Esophagus (tissue), 2 donors: ENCODE results near the gene FBN1. TPM values are rescaled to one million over a fixed set of nuclear protein-coding genes. Genes with fewer than 3 reads are reported as not detected.

ENCODE experiments used
- H3K27ac ChIP-seq, 2 donors: one replicate each; pipeline ENCODE4 v1.5.1; 2013; ENCODE audit warnings: low read depth in 2 of 2, mild to moderate bottlenecking in 2 of 2, inconsistent platforms in 1 of 2, low read length in 1 of 2, moderate library complexity in 1 of 2
- H3K27me3 ChIP-seq, 2 donors: one replicate each; pipeline ENCODE4 v1.6.1; 2013; ENCODE audit warnings: low read length in 2 of 2, control low read depth in 1 of 2, mild to moderate bottlenecking in 1 of 2; ENCODE audit not compliant: insufficient read depth in 2 of 2, control insufficient read depth in 1 of 2
- H3K36me3 ChIP-seq, 2 donors: one replicate each; pipeline ENCODE4 v1.6.1; 2013; ENCODE audit warnings: low read length in 1 of 2; ENCODE audit not compliant: control insufficient read depth in 2 of 2, insufficient read depth in 2 of 2
- H3K4me1 ChIP-seq, 2 donors: one replicate each; pipeline ENCODE4 v1.6.1; 2013; ENCODE audit warnings: low read length in 1 of 2; ENCODE audit not compliant: control insufficient read depth in 2 of 2, insufficient read depth in 2 of 2
- H3K4me3 ChIP-seq, 2 donors: one replicate each; pipeline ENCODE4 v1.5.1; 2013; ENCODE audit warnings: low read length in 2 of 2, mild to moderate bottlenecking in 2 of 2, low read depth in 1 of 2, moderate library complexity in 1 of 2
- H3K9me3 ChIP-seq, 2 donors: one replicate each; pipeline ENCODE4 v1.6.1; 2013; ENCODE audit warnings: mild to moderate bottlenecking in 2 of 2, low read depth in 1 of 2, low read length in 1 of 2, moderate library complexity in 1 of 2; ENCODE audit not compliant: control insufficient read depth in 2 of 2, insufficient read depth in 1 of 2
- WGBS, 2 donors: extraction: QIAGEN DNeasy Blood & Tissue Kit; methylation state at CpG; one replicate each; pipeline ENCODE4 v1.1.7; 2013; 5-methylcytosine and 5-hydroxymethylcytosine counted together
- polyA plus RNA-seq, 2 donors: library from polyadenylated mRNA; stranded (reverse); fragments of 200-250 nt; gene quantifications; one replicate each; pipeline ENCODE4 v1.2.3, GENCODE V29; 2013
- donor health status: healthy with polysubstance abuse.
- donor health status: Bipolar disorder and iron deficiency.

Gene FBN1
- polyA plus RNA-seq, 2 donors = 1.8 to 6.4 TPM

DNA sequence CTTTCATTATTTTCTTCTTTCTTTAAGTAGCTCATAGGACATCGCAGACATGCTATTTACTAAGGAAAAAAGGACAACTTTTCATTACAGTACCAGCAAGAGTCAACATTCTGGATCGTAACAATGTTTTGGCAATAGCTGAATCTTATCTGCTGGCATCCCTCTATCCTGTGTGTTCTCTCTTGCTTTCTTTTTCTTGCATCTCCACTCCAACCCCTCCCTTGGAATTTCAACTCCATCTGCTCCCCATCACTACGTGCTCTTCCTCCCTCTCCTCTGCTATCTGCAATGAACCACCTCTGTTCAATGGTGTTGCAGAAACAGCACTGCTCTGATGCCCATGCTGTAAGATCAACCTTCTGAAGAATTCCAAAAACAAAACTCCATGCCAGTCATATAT is 106.6 kb downstream of the FBN1 start:
- no peak overlapping the region for H3K4me3 ChIP-seq
- no peaks in the 10 kb centered on the region for H3K9me3 ChIP-seq
- no peak overlapping the region for H3K27ac ChIP-seq
- no peaks in the 10 kb centered on the region for H3K36me3 ChIP-seq
- H3K4me1 ChIP-seq = peaks cover 0 to 3% of the 10 kb centered on the region in 2 donors
- WGBS, 2 donors = 80 to 83% methylated on average over 3 of the region's 3 CpGs
- peaks cover 0 to 4% of the 10 kb centered on the region in 2 donors for H3K27me3 ChIP-seq

DNA sequence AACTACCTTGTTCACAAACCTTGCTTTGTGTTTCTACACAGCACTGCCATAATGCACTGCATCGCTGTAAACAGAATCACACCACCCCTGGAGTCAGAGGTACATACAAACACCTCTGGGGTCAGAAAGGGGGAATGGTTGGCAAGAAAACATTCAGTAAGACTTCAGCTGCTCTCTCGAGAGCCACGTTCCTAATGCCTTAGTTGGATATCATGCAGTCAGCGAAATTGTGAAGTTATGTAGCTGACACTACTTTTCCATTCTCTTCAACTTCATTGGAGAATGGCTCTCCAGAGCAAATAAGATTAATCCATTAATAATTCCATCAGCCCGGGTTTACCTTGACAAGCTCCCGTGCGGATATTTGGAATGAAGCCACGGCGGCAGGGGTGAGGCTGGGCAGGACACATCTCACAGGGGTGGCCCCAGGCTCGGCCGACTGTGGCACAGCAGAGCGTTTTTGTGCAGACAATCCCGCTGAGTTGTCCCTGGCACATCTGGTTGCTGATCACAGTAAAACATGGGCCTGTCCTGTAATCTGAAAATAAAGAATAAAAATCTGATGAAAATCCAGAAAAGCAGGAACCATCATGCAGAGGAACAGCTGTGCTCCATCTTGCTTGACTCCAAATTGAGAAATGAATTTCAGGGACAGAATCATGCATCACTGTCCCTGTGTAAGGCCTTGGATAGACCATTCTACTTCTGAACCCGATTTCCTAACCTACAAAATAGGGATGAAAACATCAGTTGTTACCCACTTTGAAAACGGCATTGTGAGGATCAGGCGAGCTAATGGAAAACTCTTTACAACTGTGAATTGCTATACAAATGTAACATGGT is 108.0 kb downstream of the FBN1 start:
- Histone ChIP-seq H3K4me3 (no peak overlapping the region), H3K4me1 (peaks cover 0 to 3% of the 10 kb centered on the region in 2 donors), H3K9me3 (no peaks in the 10 kb centered on the region), H3K27ac (peak overlapping the region in 1 of 2 donors; percentile 29), H3K27me3 (peaks cover 0 to 4% of the 10 kb centered on the region in 2 donors), H3K36me3 (no peaks in the 10 kb centered on the region)
- WGBS, 2 donors = 72 to 75% methylated on average over 16 of the region's 16 CpGs

DNA sequence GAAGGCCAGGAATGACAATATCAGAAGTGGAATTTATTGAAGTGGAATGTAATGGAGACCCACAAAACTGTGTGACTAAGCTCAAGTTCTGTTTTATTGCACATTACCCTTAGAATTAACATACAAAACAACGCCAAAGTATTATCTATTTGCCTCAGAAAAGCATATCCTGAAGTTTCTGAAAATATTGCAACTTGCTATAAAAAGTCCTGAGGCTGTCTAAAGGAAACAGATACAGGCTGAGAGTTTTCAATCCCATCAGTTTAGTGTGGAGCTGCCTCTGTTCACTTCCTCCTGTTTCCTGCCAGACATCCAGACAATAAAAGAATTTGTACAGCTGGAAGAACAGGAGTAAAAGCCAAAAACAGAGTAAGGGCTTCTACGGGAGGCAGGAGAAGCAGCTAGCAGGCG is 108.8 kb downstream of the FBN1 start:
- 47 to 61% methylated on average over 3 of the region's 3 CpGs for WGBS, 2 donors
- Histone ChIP-seq H3K27ac (no peak overlapping the region), H3K4me3 (no peak overlapping the region), H3K36me3 (no peaks in the 10 kb centered on the region), H3K9me3 (no peaks in the 10 kb centered on the region), H3K4me1 (no peaks in the 10 kb centered on the region), H3K27me3 (peaks cover 0 to 4% of the 10 kb centered on the region in 2 donors)

DNA sequence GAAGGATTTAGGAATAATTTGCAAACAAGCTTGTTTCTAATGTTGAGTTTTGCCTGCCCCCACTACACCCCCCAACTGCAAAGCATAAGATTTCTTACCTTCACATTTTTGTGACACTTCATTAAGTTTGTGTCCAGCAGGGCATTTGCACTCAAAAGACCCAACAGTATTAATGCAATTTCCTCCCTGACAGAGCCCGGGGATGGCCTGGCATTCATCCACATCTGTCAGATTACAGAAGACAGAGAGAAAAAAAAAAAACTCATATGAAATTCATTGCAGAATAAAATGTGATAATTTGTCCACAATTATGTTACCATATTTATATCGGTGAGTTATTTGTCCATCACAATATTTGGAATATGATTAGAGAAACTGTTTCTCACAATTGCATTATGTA is 111.5 kb downstream of the FBN1 start:
- WGBS, 2 donors = 58 to 63% methylated on average over 2 of the region's 2 CpGs
- Histone ChIP-seq H3K9me3 (no peaks in the 10 kb centered on the region), H3K4me1 (no peaks in the 10 kb centered on the region), H3K27me3 (peaks cover 0 to under 1% of the 10 kb centered on the region in 2 donors), H3K27ac (no peak overlapping the region), H3K36me3 (no peaks in the 10 kb centered on the region), H3K4me3 (no peak overlapping the region)

DNA sequence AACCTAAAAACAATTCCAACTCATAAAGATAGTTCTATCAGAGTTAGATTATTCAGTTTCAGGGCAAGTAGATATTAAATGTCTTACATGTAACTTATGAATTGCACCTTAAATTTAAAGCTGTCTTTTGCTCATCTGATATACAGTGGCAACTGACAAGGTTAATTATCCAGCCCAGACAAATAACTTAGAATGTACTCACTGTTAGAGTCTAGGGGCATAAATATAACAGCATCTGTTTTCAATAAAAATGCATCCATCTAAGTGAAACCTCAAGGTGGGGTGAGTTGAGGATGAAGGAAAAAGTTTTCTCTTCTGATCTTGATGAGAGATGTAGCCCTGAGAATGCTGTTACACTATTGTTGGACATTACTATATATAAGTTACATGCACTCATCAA is 112.6 kb downstream of the FBN1 start:
- Histone ChIP-seq H3K9me3 (no peaks in the 10 kb centered on the region), H3K27me3 (no peaks in the 10 kb centered on the region), H3K36me3 (no peaks in the 10 kb centered on the region), H3K4me3 (no peak overlapping the region), H3K27ac (no peak overlapping the region), H3K4me1 (no peaks in the 10 kb centered on the region)

DNA sequence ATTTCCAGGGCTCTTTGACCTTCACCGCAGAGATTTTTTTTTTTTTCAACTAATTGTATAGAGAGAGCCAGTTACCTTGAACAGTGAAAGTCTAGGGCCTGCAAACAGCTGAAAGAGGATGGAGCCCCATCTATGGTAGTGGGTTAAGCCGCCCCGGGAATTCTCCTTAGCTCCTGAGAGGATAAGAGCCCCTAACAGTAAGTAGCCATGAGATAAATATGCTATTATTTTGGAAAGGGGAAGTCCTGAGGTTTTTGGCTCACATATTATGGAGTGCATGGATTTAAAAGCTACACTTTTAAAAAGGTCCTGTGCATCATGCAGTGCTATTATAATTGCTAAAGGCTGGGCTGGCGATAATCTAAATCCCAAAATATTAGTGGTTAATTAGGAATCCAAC is 115.0 kb downstream of the FBN1 start:
- no peak overlapping the region for H3K4me3 ChIP-seq
- no peaks in the 10 kb centered on the region for H3K36me3 ChIP-seq
- H3K4me1 ChIP-seq = peaks cover 0 to 4% of the 10 kb centered on the region in 2 donors
- H3K9me3 ChIP-seq = peaks cover 0 to 2% of the 10 kb centered on the region in 2 donors
- no peaks in the 10 kb centered on the region for H3K27me3 ChIP-seq
- no peak overlapping the region for H3K27ac ChIP-seq
- WGBS, 2 donors = 96 to 97% methylated on average over 4 of the region's 4 CpGs

DNA sequence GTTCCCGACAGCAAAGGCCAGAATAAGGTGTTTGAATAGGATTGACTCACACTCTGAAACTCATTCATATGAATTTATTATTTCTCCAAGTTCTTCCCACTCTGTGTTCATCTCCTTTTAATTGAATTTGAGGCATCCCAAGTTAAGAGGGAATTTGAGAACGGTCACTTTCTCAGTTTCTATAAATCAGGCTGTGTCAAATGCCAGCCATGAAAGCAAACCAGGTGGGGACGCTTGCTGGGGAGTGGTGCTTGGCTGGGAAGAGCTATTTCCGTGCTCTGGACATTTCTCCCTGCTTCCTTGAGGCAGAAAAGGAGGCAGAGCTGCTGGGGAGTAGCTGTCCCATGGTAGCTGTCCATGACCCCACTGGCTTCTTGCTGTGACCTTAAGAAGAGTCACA is 116.6 kb downstream of the FBN1 start:
- H3K9me3 ChIP-seq = peaks cover 0 to 2% of the 10 kb centered on the region in 2 donors
- no peaks in the 10 kb centered on the region for H3K27me3 ChIP-seq
- H3K4me1 ChIP-seq = peaks cover 0 to 4% of the 10 kb centered on the region in 2 donors
- no peak overlapping the region for H3K4me3 ChIP-seq
- H3K36me3 ChIP-seq = no peaks in the 10 kb centered on the region
- WGBS, 2 donors = 79 to 88% methylated on average over 4 of the region's 4 CpGs
- no peak overlapping the region for H3K27ac ChIP-seq

DNA sequence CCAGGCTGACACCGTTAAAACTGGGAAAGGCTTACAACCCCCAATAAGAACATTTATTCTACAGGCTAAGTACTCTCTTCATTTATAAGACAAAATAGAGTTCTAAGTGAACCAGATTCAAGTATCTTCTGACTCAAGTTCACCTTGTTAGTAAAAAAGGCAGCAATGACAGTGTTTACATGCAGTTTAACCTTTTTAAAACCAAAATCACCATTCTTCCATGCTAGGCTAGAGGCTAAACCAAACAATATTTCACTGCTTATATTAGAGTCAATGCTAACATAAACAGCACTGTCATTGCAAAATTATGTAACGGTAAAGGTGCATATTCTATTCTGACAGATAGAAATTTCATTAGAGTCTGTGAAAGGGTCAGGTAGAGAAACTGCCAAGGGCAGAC is 118.0 kb downstream of the FBN1 start:
- H3K27me3 ChIP-seq = no peaks in the 10 kb centered on the region
- no peaks in the 10 kb centered on the region for H3K36me3 ChIP-seq
- no peak overlapping the region for H3K4me3 ChIP-seq
- peaks cover 0 to 2% of the 10 kb centered on the region in 2 donors for H3K9me3 ChIP-seq
- peaks cover 0 to 4% of the 10 kb centered on the region in 2 donors for H3K4me1 ChIP-seq
- WGBS, 2 donors = 69 to 73% methylated on average over 2 of the region's 2 CpGs
- no peak overlapping the region for H3K27ac ChIP-seq

DNA sequence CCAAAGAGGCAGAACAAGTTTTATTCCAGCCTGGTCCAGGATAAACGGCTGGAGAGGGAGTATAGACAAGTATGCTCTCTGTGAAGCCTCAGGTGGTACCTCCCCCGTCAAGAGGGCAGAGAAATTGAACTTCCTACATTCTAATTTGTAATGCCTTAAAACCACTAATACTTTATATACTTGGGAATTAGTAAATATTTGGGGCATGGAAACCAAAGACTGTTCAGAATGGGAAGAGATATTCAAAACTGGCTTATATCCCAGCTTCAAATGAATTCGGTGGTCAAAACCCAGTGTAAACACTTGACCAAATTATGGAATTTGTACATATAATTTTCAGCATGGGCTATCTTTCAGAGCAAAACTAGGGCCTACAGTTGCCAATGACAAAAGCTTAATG is 122.6 kb downstream of the FBN1 start:
- 73 to 82% methylated on average over 3 of the region's 3 CpGs for WGBS, 2 donors

DNA sequence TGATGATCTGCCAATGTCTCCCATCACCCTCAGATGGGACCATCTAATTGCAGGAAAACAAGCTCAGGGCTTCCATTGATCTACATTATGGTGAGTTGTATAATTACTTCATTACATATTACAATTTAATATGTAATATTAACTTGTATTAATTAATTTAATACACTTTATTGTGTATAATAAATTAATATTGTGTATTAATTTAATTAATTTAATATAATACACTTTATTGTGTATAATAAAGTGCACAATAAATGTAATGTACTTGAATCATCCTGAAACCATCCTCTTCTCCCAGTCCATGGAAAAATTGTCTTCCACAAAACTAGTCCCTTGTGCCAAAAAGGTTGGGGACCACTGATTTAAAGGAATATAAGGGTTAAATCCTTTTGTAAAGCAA is 123.4 kb downstream of the FBN1 start:
- H3K4me1 ChIP-seq = peaks cover 0 to 4% of the 10 kb centered on the region in 2 donors
- no peak overlapping the region for H3K4me3 ChIP-seq
- H3K27ac ChIP-seq = no peak overlapping the region
- H3K27me3 ChIP-seq = no peaks in the 10 kb centered on the region
- no peaks in the 10 kb centered on the region for H3K36me3 ChIP-seq
- peaks cover 0 to 2% of the 10 kb centered on the region in 2 donors for H3K9me3 ChIP-seq

More for the DNA sequence above, 122.6 kb downstream of the FBN1 start:
- Histone ChIP-seq H3K36me3 (no peaks in the 10 kb centered on the region), H3K9me3 (peaks cover 0 to 2% of the 10 kb centered on the region in 2 donors), H3K4me3 (no peak overlapping the region), H3K27ac (no peak overlapping the region), H3K4me1 (peaks cover 0 to 4% of the 10 kb centered on the region in 2 donors), H3K27me3 (no peaks in the 10 kb centered on the region)
